Activated T-helper 1 cell treated with anti-CD3 and anti-CD28 coated beads, Interleukin-12 subunit alpha, Interleukin-12 subunit beta, Interleukin-2, Interleukin-4 antibody, amounts not matched to agents 30 ng/mL and 10 ng/mL and 1 ng/mL, durations not matched to agents 14 hours and 24 hours and 36 hours (primary cell): ENCODE measurements around the gene NRCAM. TPM values are rescaled to one million over a fixed set of nuclear protein-coding genes. Genes with fewer than 3 reads are reported as not detected.

Source experiments
- DNase-seq: peaks from one replicate; pipeline ENCODE4 v3.0.0; 2021; ENCODE audit warnings: low spot score
- H3K27ac Mint-ChIP-seq: one replicate; pipeline ENCODE4 v1.8.0; 2021; ENCODE audit warnings: mild to moderate bottlenecking, mixed read lengths
- H3K27me3 Mint-ChIP-seq: one replicate; pipeline ENCODE4 v1.8.0; 2022; ENCODE audit warnings: mild to moderate bottlenecking, moderate library complexity, mixed read lengths; ENCODE audit not compliant: insufficient read depth
- H3K36me3 Mint-ChIP-seq: one replicate; pipeline ENCODE4 v1.8.0; 2021; ENCODE audit warnings: low read depth, mixed read lengths
- H3K4me1 Mint-ChIP-seq: one replicate; pipeline ENCODE4 v1.8.0; 2021; ENCODE audit warnings: low read depth, mixed read lengths
- H3K4me3 Mint-ChIP-seq: one replicate; pipeline ENCODE4 v1.8.0; 2021; ENCODE audit warnings: mild to moderate bottlenecking, moderate library complexity, mixed read lengths
- H3K9me3 Mint-ChIP-seq: one replicate; pipeline ENCODE4 v1.8.0; 2021; ENCODE audit warnings: mixed read lengths
- intact Hi-C: fragments of 100-400 bp; cut with micrococcal nuclease; formaldehyde crosslinking; loops from one replicate; pipeline ENCODE4 v1.15.1; 2024
- total RNA-seq: library from RNA; stranded (reverse); gene quantifications from 2 replicates; pipeline ENCODE4 v1.2.3, GENCODE V29; 2022

NRCAM gene
- total RNA-seq, 1 donor from 2014 or later, result 0.21 TPM

GRCh38 chr7:108181073-108181985 is 274.9 kb downstream of the NRCAM start:
- no peak for DNase-seq
- H3K36me3 Mint-ChIP-seq, result no peaks in the 10 kb centered on the region
- H3K27me3 Mint-ChIP-seq, result peaks cover 7% of the 10 kb centered on the region
- no peaks in the 10 kb centered on the region for H3K9me3 Mint-ChIP-seq
- intact Hi-C loops, result loop anchor here (1.0 to 2.0 kb wide), 2 partner anchors 316 to 387 kb away; partner anchors contain the start of genes DNAJB9 and THAP5
- no peak overlapping the region for H3K4me3 Mint-ChIP-seq
- H3K27ac Mint-ChIP-seq, result no peak overlapping the region
- H3K4me1 Mint-ChIP-seq, result no peaks in the 10 kb centered on the region

GRCh38 chr7:108178398-108178797 is 277.8 kb downstream of the NRCAM start:
- Mint-ChIP-seq H3K4me3 (no peak overlapping the region), H3K27me3 (peaks cover 13% of the 10 kb centered on the region), H3K9me3 (no peaks in the 10 kb centered on the region), H3K27ac (no peak overlapping the region), H3K36me3 (no peaks in the 10 kb centered on the region), H3K4me1 (no peaks in the 10 kb centered on the region)
- DNase-seq, result no peak
- intact Hi-C loops, result no loop called here

GRCh38 chr7:108171164-108171563 is 285.1 kb downstream of the NRCAM start:
- H3K36me3 Mint-ChIP-seq, result no peaks in the 10 kb centered on the region
- no peak for DNase-seq
- H3K4me3 Mint-ChIP-seq, result no peak overlapping the region
- H3K4me1 Mint-ChIP-seq, result no peaks in the 10 kb centered on the region
- intact Hi-C loops, result no loop called here
- H3K27me3 Mint-ChIP-seq, result peaks cover 8% of the 10 kb centered on the region
- H3K9me3 Mint-ChIP-seq, result no peaks in the 10 kb centered on the region
- H3K27ac Mint-ChIP-seq, result no peak overlapping the region

GRCh38 chr7:108170251-108170650 is 286.0 kb downstream of the NRCAM start:
- intact Hi-C loops, result no loop called here
- Mint-ChIP-seq H3K27ac (no peak overlapping the region), H3K27me3 (peaks cover 8% of the 10 kb centered on the region), H3K9me3 (no peaks in the 10 kb centered on the region), H3K4me1 (no peaks in the 10 kb centered on the region), H3K4me3 (no peak overlapping the region), H3K36me3 (no peaks in the 10 kb centered on the region)
- no peak for DNase-seq

GRCh38 chr7:108167460-108167859 is 288.8 kb downstream of the NRCAM start:
- intact Hi-C loops, result no loop called here
- peaks cover 2% of the 10 kb centered on the region for H3K27me3 Mint-ChIP-seq
- no peak for DNase-seq
- no peaks in the 10 kb centered on the region for H3K4me1 Mint-ChIP-seq
- no peaks in the 10 kb centered on the region for H3K9me3 Mint-ChIP-seq
- H3K36me3 Mint-ChIP-seq, result no peaks in the 10 kb centered on the region
- no peak overlapping the region for H3K27ac Mint-ChIP-seq
- no peak overlapping the region for H3K4me3 Mint-ChIP-seq

GRCh38 chr7:108166687-108167086 is 289.5 kb downstream of the NRCAM start:
- Mint-ChIP-seq H3K27me3 (peaks cover 2% of the 10 kb centered on the region), H3K36me3 (no peaks in the 10 kb centered on the region), H3K9me3 (no peaks in the 10 kb centered on the region), H3K4me1 (no peaks in the 10 kb centered on the region), H3K4me3 (no peak overlapping the region), H3K27ac (no peak overlapping the region)
- intact Hi-C loops, result no loop called here
- no peak for DNase-seq

- no peaks in the 10 kb centered on the region for H3K9me3 Mint-ChIP-seq
- DNase-seq, result no peak
- no peaks in the 10 kb centered on the region for H3K36me3 Mint-ChIP-seq
- intact Hi-C loops, result no loop called here
- H3K4me1 Mint-ChIP-seq, result no peaks in the 10 kb centered on the region
- H3K27me3 Mint-ChIP-seq, result peaks cover 2% of the 10 kb centered on the region
- H3K4me3 Mint-ChIP-seq, result no peak overlapping the region
- H3K27ac Mint-ChIP-seq, result no peak overlapping the region
Observed at GRCh38 chr7:108165723-108166122, 290.5 kb downstream of the NRCAM start.

- no peaks in the 10 kb centered on the region for H3K9me3 Mint-ChIP-seq
- no peak for DNase-seq
- no peaks in the 10 kb centered on the region for H3K4me1 Mint-ChIP-seq
- H3K36me3 Mint-ChIP-seq, result no peaks in the 10 kb centered on the region
- no peak overlapping the region for H3K4me3 Mint-ChIP-seq
- intact Hi-C loops, result no loop called here
- H3K27me3 Mint-ChIP-seq, result no peaks in the 10 kb centered on the region
- H3K27ac Mint-ChIP-seq, result no peak overlapping the region
Observed at GRCh38 chr7:108164946-108165345, 291.3 kb downstream of the NRCAM start.

- no peaks in the 10 kb centered on the region for H3K4me1 Mint-ChIP-seq
- no peak overlapping the region for H3K4me3 Mint-ChIP-seq
- no peak overlapping the region for H3K27ac Mint-ChIP-seq
- no peak for DNase-seq
- no peaks in the 10 kb centered on the region for H3K36me3 Mint-ChIP-seq
- no peaks in the 10 kb centered on the region for H3K9me3 Mint-ChIP-seq
- intact Hi-C loops, result no loop called here
- H3K27me3 Mint-ChIP-seq, result peaks cover under 1% of the 10 kb centered on the region
Observed at GRCh38 chr7:108164342-108164741, 291.9 kb downstream of the NRCAM start.

GRCh38 chr7:108158776-108159175 is 297.5 kb downstream of the NRCAM start:
- intact Hi-C loops, result no loop called here
- no peak overlapping the region for H3K27ac Mint-ChIP-seq

GRCh38 chr7:108157606-108158335 is 298.5 kb downstream of the NRCAM start:
- Mint-ChIP-seq H3K36me3 (no peaks in the 10 kb centered on the region), H3K9me3 (no peaks in the 10 kb centered on the region), H3K27ac (no peak overlapping the region), H3K27me3 (peaks cover 10% of the 10 kb centered on the region), H3K4me3 (no peak overlapping the region), H3K4me1 (no peaks in the 10 kb centered on the region)
- intact Hi-C loops, result no loop called here
- no peak for DNase-seq

More at GRCh38 chr7:108158776-108159175, 297.5 kb downstream of the NRCAM start:
- H3K9me3 Mint-ChIP-seq, result no peaks in the 10 kb centered on the region
- no peaks in the 10 kb centered on the region for H3K4me1 Mint-ChIP-seq
- H3K4me3 Mint-ChIP-seq, result no peak overlapping the region
- peaks cover 7% of the 10 kb centered on the region for H3K27me3 Mint-ChIP-seq
- H3K36me3 Mint-ChIP-seq, result no peaks in the 10 kb centered on the region
- DNase-seq, result no peak

- no peak overlapping the region for H3K4me3 Mint-ChIP-seq
Observed at GRCh38 chr7:108156897-108157605, 299.2 kb downstream of the NRCAM start.

GRCh38 chr7:108152198-108152597 is 304.0 kb downstream of the NRCAM start:
- intact Hi-C loops, result no loop called here
- Mint-ChIP-seq H3K27ac (no peak overlapping the region), H3K4me3 (no peak overlapping the region), H3K4me1 (no peaks in the 10 kb centered on the region), H3K27me3 (peaks cover 16% of the 10 kb centered on the region), H3K36me3 (no peaks in the 10 kb centered on the region), H3K9me3 (no peaks in the 10 kb centered on the region)
- no peak for DNase-seq

More at GRCh38 chr7:108156897-108157605, 299.2 kb downstream of the NRCAM start:
- no peak overlapping the region for H3K27ac Mint-ChIP-seq
- no peaks in the 10 kb centered on the region for H3K9me3 Mint-ChIP-seq
- H3K4me1 Mint-ChIP-seq, result no peaks in the 10 kb centered on the region
- DNase-seq, result no peak
- peaks cover 13% of the 10 kb centered on the region for H3K27me3 Mint-ChIP-seq
- intact Hi-C loops, result no loop called here
- H3K36me3 Mint-ChIP-seq, result no peaks in the 10 kb centered on the region
